ENCODE measurements around the gene DHRS7B.

DHRS7B gene

GRCh38 chr17:21209511-21210175, 82.9 kb downstream of the DHRS7B start:
- TF ChIP-seq TAF1 (IDR thresholded peaks at IDR 0.05; ENCODE audit: borderline replicate concordance, insufficient read depth, low read length): no peak
- no peak for TF ChIP-seq SIN3A (IDR thresholded peaks at IDR 0.05; ENCODE audit: borderline replicate concordance, insufficient read depth, low read length)
- no peak for TF ChIP-seq FOXP2 (optimal IDR thresholded peaks at IDR 0.05; ENCODE audit: borderline replicate concordance, extremely low read depth, extremely low read length, insufficient read depth)
- TF ChIP-seq POLR2AphosphoS5 (IDR thresholded peaks at IDR 0.05; ENCODE audit: low read depth, low read length): no peak
- no peak for TF ChIP-seq REST (IDR thresholded peaks at IDR 0.05; ENCODE audit: insufficient read depth in 1 of 2, low read depth in 2 of 2, low read length in 2 of 2)

GRCh38 chr17:21210411-21211076, 83.8 kb downstream of the DHRS7B start:
- TF ChIP-seq REST (IDR thresholded peaks at IDR 0.05; ENCODE audit: insufficient read depth in 1 of 2, low read depth in 2 of 2, low read length in 2 of 2) (no peak), POLR2AphosphoS5 (IDR thresholded peaks at IDR 0.05; ENCODE audit: low read depth, low read length) (no peak), FOXP2 (optimal IDR thresholded peaks at IDR 0.05; ENCODE audit: borderline replicate concordance, extremely low read depth, extremely low read length, insufficient read depth) (no peak), SIN3A (IDR thresholded peaks at IDR 0.05; ENCODE audit: borderline replicate concordance, insufficient read depth, low read length) (no peak), TAF1 (IDR thresholded peaks at IDR 0.05; ENCODE audit: borderline replicate concordance, insufficient read depth, low read length) (no peak)

- no peak for TF ChIP-seq POLR2AphosphoS5 (IDR thresholded peaks at IDR 0.05; ENCODE audit: low read depth, low read length)
- no peak for TF ChIP-seq SIN3A (IDR thresholded peaks at IDR 0.05; ENCODE audit: borderline replicate concordance, insufficient read depth, low read length)
- no peak for TF ChIP-seq FOXP2 (optimal IDR thresholded peaks at IDR 0.05; ENCODE audit: borderline replicate concordance, extremely low read depth, extremely low read length, insufficient read depth)
- no peak for TF ChIP-seq TAF1 (IDR thresholded peaks at IDR 0.05; ENCODE audit: borderline replicate concordance, insufficient read depth, low read length)
- no peak for TF ChIP-seq REST (IDR thresholded peaks at IDR 0.05; ENCODE audit: insufficient read depth in 1 of 2, low read depth in 2 of 2, low read length in 2 of 2)
These were observed 85.2 kb downstream of the DHRS7B start for GRCh38 chr17:21211825-21212479.

- no peak for TF ChIP-seq POLR2AphosphoS5 (IDR thresholded peaks at IDR 0.05; ENCODE audit: low read depth, low read length)
- TF ChIP-seq SIN3A (IDR thresholded peaks at IDR 0.05; ENCODE audit: borderline replicate concordance, insufficient read depth, low read length): no peak
- no peak for TF ChIP-seq TAF1 (IDR thresholded peaks at IDR 0.05; ENCODE audit: borderline replicate concordance, insufficient read depth, low read length)
- no peak for TF ChIP-seq REST (IDR thresholded peaks at IDR 0.05; ENCODE audit: insufficient read depth in 1 of 2, low read depth in 2 of 2, low read length in 2 of 2)
- TF ChIP-seq FOXP2 (optimal IDR thresholded peaks at IDR 0.05; ENCODE audit: borderline replicate concordance, extremely low read depth, extremely low read length, insufficient read depth): no peak
These were observed 86.3 kb downstream of the DHRS7B start for GRCh38 chr17:21212826-21213637.
